ENCODE results near the gene MND1.
A peak's percentile ranks its signal among the peaks of the same experiment; 100 is the strongest.

GRCh38 chr4:153345012-153345981, 809 bp downstream of the MND1 start:
- no peak for TF ChIP-seq EZH2 (IDR thresholded peaks at IDR 0.05; ENCODE audit: borderline replicate concordance, low read length)
- peak in 1 of 2 donors; percentile 1 for TF ChIP-seq CTCF (conservative IDR thresholded peaks at IDR 0.05 in 1 of 2, IDR thresholded peaks at IDR 0.05 in 1 of 2; ENCODE audit: extremely low read depth in 1 of 2, insufficient read depth in 1 of 2, low read depth in 1 of 2, low read length in 2 of 2)
